GM21367 (cell line): ENCODE measurements around the gene NRTN.
"Not testable (repeated sequence)": the region's sequence is repeated elsewhere in the genome, so short reads cannot be mapped to it uniquely, and the experiment has no call there.

Experiments
- ATAC-seq: cut with Tn5 transposase; IDR thresholded peaks from one replicate; pipeline ENCODE4 v1.9.1; 2021; ENCODE audit not compliant: unreplicated experiment

Gene NRTN

DNA sequence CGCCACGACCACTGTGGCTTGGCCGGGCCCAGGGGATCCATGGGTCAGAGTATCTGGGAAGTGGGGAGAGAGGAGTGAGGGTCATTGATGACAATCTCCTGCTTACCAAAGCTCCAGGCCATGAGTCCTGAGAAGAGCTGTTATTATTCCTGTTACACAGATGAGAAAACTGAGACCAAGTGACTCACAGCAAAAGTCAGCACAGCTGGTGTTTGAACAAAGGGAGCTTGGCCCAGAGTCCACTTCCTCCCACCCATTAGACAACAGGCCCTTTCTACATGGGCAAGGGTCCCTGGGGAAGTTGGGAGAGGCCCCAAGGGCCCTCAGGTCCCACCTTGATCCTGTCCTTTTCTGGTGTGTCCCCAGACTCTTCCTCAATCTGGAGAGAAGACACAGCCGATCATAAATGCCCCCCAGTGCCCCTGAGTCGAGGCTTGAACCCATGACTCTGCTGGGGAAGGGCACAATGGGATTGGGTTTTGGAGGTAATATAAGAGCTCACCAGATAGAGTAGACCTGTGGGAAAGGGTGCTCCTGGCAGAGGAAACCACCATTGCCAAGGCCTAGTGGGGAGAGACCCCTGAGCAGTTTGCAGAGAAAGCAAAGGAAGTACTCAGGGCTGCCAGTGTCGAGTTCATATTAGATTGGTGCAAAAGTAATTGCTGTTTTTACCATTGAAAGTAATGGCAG, 27.8 kb downstream of the NRTN start:
- ATAC-seq: no peak

DNA sequence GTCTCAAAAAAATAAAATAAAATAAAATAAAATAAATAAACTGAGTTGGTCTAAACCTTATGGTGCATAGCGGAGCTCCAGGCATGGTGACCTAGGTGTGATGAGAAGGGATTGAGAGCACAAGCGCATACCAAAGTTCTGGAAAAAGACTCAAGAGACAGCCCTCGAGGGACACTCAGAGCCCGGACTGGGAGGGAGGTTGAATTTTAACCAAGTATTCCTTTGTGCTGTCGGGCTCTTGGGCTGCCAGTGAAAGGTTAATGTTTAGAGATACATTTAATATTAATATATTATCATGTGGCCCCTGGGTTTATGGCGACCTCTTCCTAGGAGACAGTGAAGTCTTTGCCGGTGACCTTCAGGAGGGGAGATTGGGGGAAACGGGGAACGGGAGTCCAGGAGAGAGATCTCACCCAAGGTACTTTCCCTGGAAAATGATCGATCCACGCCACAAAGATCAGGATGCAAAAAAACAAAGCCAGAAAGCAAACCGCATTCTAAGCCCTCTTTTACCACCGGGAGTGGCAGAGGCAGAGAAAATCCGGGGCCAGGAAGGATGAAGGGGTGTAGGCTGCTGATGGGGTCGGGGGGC, 33.0 kb downstream of the NRTN start:
- ATAC-seq: no peak

DNA sequence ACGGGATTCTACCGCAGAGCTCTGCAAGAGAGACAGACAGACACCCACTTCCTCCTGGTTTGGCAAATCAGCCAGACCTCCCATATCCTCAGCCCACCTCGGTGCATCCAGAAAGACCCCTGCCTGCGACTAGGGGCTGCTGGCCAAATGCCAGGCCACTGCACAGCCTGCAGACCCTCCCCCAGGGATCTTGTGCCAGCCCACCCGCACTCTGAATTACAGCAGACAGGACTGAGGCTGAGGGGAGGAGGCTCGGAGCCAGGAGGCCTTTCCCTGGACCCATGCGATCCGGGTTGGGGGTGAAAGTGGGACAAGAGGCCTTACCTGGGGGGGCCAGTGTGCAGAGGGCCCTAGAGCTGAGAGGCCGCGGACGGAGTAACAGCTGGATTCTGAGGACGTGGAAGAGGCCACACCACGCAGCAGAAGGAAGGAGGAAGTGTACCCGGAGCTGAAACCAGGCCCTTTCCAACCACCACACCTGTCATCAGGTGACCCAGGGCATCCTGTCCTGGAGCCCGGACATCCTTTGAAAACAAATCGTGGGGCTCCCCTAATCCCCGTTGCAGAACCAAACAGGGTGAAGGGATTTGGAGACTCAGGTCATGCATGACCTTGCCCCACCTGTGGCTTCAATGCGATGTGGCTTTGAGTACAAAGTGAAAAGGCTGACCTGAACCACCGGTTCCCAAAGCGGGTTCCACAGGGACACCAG, 33.6 kb downstream of the NRTN start:
- ATAC-seq: no peak

DNA sequence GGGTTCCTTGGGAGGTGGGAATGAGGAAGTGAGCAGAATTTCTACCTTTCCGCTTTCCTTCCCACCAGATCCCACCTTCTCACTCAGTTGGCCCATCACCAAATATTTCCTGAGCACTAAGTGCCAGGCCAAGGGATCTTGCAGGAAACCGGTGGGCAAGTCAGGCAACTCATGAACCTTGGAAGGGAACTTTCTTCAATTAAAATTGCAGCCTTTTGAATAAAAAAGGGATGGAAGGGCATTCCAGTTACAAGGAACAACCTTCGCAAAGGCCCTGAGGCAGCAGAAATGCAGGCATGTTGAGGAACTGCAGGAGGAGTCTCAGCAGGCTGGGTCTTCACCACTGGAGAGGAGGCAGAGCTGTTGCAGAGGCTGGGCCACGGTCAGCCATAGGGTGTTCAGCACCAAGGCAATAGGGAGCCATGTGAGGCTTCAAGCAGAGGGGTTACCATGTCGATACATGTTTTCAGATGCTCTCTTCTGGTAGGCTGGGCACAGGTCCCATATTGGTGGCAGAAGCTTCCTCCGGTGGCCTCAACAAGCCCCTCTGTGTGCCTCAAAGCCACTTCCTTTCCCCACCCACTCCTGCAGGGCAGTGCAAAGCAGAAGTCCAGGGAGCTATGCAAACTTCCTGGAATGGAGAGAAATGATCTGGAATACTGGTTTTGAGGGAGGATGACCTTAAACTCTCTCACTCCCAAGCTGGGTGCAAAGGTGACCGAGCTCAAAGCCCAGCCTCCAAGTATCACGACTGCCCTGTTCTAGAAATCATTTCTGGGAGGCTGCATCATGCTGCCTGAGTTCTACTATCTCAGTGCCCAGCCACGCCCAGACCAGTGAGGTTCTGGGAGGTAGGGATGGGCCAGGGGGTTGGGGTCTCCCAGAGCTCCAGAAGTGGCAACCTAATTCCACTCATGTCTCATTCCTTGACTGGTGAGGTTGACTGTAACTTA, 34.5 kb downstream of the NRTN start, which contains the start of gene FUT6:
FUT6 (minus strand) TSS at position 638 of the 953 bp plus-strand sequence. CDS start 7,135 bp downstream, outside the sequence.
- no peak for ATAC-seq

DNA sequence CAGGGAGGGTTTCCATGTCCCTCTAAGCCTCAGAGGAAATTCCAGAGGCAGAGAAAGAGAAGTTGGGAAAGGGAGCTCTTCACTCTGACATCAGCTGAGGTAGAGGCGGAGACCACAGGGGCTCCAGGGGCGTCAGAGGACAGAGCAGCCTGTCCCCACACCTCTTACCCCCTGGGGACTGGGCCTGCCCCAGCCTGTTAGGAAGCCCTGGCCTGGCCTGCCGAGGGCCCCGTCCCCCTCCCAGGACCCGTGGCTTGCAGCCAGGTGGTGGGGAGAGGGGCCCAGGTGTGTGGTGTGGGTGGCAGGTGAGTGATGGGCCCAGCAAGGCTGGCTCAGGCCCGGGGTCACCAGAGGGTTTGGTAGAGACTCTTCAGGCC, 36.9 kb downstream of the NRTN start:
- ATAC-seq: not testable (repeated sequence)

DNA sequence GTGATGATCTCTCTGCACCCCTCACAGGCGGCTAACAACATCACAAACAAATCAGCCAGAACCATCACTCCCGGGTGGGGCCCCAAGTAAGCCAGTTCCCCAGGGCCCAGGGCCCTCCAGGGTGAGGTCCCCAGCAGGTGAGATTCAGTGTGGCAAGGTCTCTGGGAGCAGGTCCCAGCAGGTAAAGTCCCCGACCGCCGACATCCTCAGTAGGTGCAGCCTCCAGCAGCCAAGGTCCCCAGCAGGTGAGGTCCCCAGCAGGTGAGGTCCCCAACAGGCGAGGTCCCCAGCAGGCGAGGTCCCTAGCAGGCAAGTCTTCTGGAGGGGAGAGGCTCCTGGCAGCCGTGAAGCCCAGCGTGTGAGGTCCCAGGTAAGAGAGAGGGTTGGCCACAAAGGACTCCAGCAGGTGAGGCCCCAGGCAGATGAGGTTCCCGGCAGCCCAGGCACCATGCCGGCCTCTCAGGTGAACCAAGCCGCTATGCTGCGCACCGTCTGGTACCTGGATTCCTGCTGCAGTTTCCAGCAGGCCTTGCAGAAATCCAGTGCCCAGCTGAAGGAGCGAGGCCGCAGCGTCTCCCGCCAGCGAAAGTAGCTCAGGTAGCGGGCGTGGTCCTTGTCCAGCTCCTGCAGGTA, 38.5 kb downstream of the NRTN start:
- ATAC-seq: no peak

DNA sequence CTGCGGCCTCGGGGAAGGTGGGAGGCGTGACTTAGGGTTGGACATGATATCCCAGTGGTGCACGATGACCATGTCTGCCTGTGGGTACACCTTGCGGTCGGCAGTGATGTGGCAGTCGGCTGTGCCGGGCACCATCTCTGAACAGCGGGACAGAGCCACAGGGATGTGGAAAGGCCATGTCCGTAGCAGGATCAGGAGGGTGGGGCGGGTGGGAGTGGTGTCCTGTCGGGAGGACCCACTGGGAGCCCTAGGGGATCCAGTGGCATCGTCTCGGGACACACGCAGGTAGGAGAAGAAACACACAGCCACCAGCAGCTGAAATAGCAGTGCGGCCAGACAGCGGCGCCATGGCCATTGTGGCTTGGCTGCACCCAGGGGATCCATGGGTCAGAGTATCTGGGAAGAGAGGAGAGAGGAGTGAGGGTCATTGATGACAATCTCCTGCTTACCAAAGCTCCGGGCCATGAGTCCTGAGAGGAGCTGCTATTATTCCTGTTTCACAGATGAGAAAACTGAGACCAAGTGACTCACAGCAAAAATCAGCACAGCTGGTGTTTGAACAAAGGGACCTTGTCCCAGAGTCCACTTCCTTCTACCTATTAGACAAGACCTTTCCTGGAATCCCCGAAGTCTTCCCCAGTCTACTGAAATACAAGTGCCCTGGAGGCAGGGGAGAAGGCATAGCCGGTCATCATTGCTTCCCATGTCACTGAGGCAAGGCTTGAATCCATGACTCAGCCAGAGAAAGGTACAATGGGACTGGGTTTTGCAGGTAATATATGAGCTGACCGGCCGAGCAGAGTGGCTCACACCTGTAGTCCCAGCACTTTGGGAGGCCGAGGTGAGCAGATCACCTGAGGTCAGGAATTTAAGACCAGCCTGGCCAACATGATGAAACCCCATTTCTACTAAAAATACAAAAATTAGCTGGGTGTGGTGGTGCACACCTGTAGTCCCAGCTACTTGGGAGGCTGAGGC, 39.9 kb downstream of the NRTN start:
- no peak for ATAC-seq

DNA sequence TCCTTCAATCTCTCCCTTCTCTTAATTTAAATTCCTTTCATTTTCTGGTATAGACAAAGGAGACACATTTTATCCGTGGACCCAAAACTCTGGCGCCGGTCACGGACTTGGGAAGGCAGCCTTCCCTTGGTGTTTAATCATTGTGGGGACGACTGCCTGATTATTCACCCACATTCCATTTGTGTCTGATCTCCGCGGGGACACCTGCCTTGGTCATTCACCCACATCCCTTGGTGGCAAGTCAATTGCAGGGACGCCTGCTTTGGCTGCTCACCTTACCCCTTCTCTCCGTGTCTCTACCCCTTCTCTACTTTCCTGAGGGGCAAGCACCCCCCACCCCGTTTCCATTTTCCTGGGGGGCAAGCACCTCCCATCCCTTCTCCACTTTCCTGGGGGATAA, 43.0 kb downstream of the NRTN start:
- ATAC-seq: not testable (repeated sequence)

DNA sequence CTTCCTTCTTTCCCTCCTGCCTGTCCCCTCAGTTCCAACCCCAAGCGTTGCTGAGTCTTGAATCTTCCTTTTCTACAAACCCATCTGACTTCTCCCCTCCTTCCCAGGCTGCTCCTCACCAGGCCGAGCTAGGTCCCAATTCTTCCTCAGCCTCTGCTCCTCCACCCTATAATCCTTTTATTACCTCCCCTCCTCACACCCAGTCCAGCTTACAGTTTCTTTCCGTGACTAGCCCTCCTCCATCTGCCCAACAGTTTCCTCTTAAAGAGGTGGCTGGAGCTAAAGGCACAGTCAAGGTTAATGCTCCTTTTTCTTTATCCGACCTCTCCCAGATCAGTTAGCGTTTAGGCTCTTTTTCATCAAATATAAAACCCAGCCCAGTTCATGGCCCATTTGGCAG, 43.8 kb downstream of the NRTN start:
- ATAC-seq: not testable (repeated sequence)

DNA sequence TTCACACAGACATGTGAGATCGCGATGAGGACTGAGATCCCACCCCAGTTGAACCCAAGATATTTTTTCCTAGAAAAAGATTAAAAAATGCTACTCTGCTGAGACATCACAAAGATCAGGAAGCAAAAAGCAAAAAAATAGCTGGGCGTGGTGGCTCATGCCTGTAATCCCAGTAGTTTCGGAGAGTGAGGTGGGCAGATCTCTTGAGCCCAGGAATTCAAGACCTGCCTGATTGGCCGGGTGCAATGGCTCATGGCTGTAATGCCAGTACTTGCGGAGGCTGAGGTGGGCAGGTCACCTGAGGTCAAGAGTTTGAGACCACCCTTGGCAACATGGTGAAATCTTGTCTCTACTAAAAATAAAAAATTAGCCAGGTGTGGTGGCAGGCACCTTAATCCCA, 45.3 kb downstream of the NRTN start:
- ATAC-seq: no peak

DNA sequence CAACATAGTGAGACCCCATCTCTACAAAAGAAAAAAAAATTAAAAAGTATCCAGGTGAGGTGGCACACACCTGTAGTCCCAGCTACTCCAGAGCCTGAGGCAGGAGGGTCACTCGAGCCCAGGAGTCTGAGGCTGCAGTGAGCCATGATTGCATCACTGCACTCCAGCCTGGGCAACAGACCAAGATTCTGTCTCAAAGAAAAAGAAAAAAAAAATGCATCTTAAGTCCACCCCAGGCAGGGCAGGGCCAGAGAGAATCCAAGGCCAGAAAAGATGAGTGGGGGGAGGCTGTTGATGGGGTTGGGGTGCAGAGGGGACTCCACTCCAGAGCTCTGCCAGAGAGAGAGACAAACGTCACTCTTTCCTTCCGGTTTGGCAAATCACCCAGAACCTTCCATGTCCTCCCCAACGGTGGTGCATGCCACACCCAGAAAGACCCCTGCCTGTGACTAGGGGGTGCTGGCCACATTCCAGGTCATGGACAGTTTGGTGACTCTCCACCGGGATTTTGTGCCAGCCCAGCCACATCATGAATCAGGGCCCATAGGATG, 46.0 kb downstream of the NRTN start:
- no peak for ATAC-seq

DNA sequence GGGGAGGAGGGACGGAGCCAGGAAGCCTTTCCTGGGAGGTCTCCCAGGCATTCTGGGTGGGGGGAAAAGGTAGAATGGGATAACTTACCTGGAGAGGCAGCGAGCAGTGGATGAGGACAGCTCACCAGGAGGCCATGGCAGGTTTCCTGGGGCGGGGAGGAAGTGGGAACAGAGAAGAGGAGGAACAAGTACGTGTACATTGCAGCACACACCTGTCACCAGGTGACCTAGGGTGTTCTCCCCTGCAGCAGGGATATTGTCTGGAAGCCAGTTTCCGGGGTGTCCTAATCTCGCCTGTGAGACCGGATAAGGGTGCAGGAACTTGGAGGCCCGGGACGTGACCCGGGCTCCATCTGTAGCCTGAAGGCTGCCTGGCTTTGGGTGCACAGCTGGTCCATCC, 46.4 kb downstream of the NRTN start, which contains the start of gene FUT3:
FUT3 (minus strand) TSS at position 148 of the 400 bp plus-strand sequence.
- ATAC-seq: no peak

DNA sequence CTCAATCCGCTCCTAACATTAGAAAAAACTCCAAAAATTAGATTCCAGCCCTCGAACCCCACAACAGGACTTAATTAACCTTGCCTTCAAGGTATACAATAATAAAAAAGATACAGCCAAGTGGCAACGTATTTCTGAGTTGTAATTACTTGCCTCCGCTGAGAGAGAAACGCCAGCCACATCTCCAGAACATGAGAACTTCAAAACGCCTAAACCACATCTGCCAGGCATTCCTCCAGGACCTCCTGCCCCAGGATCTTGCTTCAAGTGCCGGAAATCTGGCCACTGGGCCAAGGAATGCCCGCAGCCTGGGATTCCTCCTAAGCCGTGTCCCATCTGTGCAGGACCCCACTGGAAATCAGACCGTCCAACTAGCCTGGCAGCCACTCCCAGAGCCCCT, 49.3 kb downstream of the NRTN start:
- ATAC-seq: not testable (repeated sequence)

DNA sequence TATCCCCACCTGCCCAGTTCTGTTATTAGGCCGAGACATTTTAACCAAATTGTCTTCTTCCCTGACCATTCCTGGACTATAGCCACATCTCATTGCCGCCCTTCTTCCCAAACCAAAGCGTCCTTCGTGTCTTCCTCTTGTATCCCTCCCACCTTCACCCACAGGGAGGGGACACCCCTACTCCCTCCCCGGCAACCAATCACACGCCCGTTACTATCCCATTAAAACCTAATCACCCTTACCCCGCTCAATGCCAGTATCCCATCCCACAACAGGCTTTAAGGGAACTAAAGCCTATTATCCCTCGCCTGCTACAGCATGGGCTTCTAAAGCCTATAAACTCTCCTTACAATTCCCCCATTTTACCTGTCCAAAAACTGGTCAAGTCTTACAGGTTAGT, 50.3 kb downstream of the NRTN start:
- ATAC-seq: not testable (repeated sequence)

DNA sequence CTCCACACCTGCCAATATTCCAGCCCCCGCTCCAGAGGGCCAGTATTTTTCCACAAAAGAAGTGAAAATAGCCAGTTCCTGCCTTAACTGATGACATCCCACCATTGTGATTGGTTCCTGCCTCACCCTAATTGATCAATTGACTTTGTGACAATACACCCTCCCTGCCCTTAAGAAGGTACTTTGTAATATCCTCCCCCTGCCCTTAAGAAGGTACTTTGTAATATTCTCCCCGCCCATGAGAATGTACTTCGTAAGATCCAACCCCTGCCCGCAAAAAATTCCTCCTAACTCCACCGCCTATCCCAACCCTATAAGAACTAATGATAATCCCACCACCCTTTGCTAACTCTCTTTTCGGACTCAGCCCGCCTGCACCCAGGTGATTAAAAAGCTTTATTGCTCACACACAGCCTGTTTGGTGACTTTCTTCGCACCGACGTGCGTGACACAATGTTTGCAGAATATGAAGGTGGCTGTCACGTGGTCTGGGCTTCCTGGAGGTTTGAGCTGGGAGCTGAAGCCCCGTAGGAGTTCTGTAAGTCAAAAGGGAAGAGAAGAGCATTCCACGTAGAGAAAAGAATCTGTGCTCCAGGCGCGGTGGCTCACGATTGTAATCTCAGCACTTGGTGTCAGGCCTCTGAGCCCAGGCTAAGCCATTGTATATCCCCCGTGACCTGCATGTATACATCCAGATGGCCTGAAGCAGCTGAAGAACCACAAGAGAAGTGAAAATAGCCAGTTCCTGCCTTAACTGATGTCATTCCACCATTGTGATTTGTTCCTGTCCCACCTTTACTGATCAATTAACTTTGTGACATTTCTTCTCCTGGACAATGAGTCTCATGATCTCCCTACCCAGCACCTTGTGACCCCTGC, 52.6 kb downstream of the NRTN start:
- ATAC-seq: no peak

DNA sequence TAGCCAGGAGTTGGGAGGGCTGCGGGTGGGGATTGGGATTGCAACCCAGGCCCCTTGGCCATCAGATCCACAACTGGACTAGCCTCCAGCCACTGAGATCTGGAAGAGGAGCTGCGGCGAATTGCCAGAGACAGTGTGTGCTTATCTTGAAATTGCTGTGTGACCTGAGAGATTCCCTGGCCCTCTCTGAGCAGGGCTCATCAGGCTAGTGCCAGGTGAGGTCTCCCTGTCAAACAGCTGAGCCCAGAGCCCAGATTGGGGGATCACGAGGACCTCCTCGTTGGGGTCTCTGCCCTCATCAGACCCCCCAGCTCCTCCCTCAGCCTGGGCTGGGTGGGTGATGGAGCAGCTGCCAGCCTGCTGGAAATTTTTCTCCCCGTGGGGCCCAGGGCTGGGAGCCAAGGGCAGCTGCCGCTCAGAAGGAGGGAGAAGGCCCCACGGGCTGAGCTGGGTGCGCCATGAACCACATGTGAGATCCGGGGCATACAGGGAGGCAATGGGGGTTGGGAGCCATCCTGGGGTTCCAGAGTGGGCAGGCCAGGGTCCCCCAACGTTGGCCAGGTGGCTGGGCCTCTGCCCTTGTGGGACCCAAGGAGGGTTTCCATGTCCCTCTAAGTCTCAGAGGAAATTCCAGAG, 58.3 kb downstream of the NRTN start:
- no peak for ATAC-seq

DNA sequence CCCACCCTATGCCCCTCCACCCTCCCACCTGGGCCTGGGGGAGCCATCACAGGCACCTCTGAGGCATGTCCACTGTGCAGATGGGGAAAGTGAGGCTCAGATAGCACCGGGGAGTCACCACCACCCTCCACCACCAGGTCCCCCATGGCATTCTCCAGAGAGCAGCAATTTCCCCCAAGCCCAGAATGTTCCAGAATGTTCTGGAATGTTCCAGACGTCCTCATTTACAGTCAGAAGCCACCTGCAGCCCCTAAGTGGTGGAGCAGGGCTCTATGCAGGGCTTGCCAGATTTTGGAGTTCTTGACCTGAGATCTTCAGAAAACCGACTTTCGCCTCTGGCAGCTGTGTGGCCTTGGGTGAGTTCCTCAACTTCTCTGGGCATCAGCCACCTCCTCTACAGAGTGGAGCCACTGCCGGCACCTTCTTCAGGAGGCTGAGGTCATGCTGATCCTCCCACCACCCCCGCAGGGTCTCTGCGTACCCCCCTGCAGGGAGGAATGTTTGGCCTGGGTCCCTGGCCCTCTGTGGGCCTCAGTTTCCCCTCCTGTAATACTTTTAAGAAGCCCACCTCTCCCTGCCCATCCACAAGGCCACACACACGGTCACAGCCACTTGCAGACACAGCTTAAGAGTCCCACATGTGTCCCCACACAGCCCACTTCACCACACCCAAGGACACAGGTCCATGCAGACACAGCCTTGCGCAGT, 59.3 kb downstream of the NRTN start:
- ATAC-seq: no peak
